Ishikawa (cell line): ENCODE data around the gene IL17REL.

ENCODE experiments used
- CEBPB ChIP-seq: IDR thresholded peaks from 2 replicates; pipeline ENCODE4 v1.6.1; 2012
- CREB1 ChIP-seq: IDR thresholded peaks from 2 replicates; pipeline ENCODE4 v1.6.1; 2012; ENCODE audit warnings: low read depth
- EGR1 ChIP-seq: IDR thresholded peaks from 2 replicates; pipeline ENCODE4 v1.6.1; 2012
- EP300 ChIP-seq: IDR thresholded peaks from 2 replicates; pipeline ENCODE4 v1.6.1; 2012; ENCODE audit warnings: borderline replicate concordance
- FOXM1 ChIP-seq: IDR thresholded peaks from 2 replicates; pipeline ENCODE4 v1.6.1; 2012; ENCODE audit warnings: low read depth, borderline replicate concordance
- MAX ChIP-seq: IDR thresholded peaks from 2 replicates; pipeline ENCODE4 v1.6.1; 2012
- NFIC ChIP-seq: IDR thresholded peaks from 2 replicates; pipeline ENCODE4 v1.6.1; 2012
- RAD21 ChIP-seq: IDR thresholded peaks from 2 replicates; pipeline ENCODE4 v1.6.1; 2012; ENCODE audit warnings: low read depth
- TAF1 ChIP-seq: IDR thresholded peaks from 2 replicates; pipeline ENCODE4 v1.6.1; 2012; ENCODE audit warnings: low read depth, mild to moderate bottlenecking
- TCF12 ChIP-seq: IDR thresholded peaks from 2 replicates; pipeline ENCODE4 v1.6.1; 2012; ENCODE audit warnings: low read depth
- TEAD4 ChIP-seq: IDR thresholded peaks from 2 replicates; pipeline ENCODE4 v1.6.1; 2012
- YY1 ChIP-seq: IDR thresholded peaks from 2 replicates; pipeline ENCODE4 v1.6.1; 2012; ENCODE audit warnings: low read depth
- ZBTB7A ChIP-seq: IDR thresholded peaks from 2 replicates; pipeline ENCODE4 v1.6.1; 2012; ENCODE audit warnings: low read depth
- TF ChIP-seq, protein P1 (sequence below): IDR thresholded peaks from 2 replicates; pipeline ENCODE4 v1.6.1; 2012
- TF ChIP-seq, protein P2 (sequence below): IDR thresholded peaks from 2 replicates; pipeline ENCODE4 v1.6.1; 2012; ENCODE audit warnings: low read depth, mild to moderate bottlenecking

The IL17REL gene

DNA sequence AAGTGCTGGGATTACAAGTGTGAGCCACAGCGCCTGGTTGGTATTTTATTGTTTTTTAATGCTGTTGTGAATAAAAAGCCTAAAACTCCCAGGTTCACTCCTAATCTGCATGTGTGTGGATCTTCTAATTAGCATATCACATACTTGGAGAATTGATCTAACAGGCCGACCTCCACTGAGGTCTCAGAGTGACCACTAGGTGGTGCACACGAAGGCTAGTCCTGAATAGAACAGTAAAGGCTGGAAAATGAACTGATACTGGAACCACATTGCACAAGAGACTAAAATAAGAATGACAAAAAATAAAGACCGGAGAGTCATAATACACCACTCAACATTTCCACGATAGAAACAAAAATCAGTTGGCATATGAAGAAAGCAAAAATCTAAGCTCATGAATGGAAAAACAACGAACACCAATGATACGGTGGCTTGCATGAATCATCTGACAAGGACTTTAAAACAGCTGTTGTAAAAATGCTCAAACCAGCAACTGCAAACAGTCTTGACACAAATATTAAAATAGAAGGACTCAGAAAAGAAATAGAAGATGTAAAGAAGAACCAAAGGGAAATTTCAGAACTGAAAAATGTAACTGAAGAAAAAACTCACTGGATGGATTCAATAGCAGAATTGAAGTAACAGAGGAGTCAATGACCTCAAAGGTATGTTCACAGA lies 32.8 kb downstream of the IL17REL start:
- TF ChIP-seq CEBPB (0 out of 2 replicates have a peak, but pooled peaks have one; percentile 33), RAD21 (peak; percentile 65), TCF12 (no peak)

- TF ChIP-seq CEBPB (no peak), CREB1 (no peak), MAX (no peak), EGR1 (no peak), YY1 (no peak)
These were observed 35.0 kb downstream of the IL17REL start for GRCh38 chr22:49977578-49977977.

DNA sequence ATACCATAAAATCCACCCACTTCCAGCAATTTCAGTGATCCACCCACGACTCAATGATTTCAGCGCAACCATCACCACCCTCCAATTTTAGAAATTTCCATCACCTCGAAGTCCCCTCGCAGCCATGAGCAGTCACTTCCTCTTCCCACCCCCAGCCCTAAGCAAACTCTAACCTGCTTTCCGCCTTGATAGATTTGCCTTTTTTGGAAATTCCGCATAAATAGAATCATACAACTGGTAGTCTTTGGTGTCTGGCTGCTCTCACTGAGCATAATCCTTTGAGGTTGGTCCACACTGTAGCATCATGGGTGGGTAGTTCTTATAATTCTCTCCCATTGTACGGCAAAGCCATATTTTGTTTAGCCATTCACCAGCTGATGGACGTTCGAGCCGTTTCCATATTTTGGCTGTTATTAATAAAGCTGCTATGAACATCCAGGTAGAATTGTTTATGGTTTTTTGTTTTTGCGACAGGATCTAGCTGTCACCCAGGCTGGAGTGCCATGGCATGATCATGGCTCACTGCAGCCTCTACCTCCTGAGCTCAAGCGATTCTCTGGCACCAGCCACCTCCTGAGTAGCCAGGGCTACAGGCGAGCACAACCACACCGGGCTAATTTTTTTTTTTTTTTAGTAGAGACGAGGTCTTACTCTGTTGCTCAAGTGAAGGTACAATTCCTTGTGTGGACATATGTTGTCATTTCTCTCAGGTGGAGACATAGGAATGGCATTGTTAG lies 36.0 kb downstream of the IL17REL start:
- peak; percentile 27 for TF ChIP-seq MAX
- TF ChIP-seq FOXM1 = no peak
- no peak for TF ChIP-seq TEAD4

DNA sequence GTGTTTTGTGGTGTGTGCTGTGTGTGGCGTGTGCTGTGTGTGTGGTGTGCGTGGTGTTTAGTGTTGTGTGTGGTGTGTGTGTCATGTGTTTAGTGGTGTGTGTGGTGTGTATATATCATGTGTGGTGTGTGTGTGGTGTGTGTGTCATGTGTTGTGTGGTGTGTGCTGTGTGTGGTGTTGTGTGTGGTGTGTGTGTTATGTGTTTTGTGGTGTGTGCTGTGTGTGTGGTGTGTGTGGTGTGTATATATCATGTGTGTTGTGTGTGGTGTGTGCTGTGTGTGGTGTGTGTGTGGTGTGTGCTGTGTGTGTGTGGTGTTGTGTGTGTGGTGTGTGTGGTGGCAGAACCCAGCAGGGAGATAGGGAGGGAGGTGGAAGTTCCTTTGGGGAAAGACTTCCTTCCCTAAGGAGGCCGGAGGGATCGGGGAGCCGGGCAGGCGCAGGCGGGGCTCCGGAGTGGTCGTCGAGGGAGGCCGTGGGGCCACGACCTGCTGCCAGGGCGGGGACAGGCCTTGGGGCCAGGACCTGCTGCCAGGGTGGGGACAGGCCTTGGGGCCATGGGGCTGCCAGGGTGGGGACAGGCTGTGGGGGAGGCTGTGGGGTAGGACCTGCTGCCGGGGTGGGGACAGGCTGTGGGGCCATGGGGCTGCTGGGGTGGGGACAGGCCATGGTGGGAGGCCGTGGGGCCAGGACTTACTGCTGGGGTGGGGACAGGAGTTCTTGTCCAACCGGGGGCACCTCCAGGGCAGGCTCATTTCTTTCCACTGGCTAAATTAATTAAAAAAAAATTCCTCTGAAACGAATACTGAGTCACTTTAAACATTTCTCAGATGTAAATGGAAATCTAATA lies 36.8 kb downstream of the IL17REL start:
- no peak; the same call in 1 of the 2 replicates for TF ChIP-seq MAX
- no peak for TF ChIP-seq TAF1
- no peak for TF ChIP-seq TEAD4
- TF ChIP-seq ZBTB7A = no peak
- TF ChIP-seq, protein P1, sequence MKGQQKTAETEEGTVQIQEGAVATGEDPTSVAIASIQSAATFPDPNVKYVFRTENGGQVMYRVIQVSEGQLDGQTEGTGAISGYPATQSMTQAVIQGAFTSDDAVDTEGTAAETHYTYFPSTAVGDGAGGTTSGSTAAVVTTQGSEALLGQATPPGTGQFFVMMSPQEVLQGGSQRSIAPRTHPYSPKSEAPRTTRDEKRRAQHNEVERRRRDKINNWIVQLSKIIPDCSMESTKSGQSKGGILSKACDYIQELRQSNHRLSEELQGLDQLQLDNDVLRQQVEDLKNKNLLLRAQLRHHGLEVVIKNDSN = no peak
- TF ChIP-seq, protein P2, sequence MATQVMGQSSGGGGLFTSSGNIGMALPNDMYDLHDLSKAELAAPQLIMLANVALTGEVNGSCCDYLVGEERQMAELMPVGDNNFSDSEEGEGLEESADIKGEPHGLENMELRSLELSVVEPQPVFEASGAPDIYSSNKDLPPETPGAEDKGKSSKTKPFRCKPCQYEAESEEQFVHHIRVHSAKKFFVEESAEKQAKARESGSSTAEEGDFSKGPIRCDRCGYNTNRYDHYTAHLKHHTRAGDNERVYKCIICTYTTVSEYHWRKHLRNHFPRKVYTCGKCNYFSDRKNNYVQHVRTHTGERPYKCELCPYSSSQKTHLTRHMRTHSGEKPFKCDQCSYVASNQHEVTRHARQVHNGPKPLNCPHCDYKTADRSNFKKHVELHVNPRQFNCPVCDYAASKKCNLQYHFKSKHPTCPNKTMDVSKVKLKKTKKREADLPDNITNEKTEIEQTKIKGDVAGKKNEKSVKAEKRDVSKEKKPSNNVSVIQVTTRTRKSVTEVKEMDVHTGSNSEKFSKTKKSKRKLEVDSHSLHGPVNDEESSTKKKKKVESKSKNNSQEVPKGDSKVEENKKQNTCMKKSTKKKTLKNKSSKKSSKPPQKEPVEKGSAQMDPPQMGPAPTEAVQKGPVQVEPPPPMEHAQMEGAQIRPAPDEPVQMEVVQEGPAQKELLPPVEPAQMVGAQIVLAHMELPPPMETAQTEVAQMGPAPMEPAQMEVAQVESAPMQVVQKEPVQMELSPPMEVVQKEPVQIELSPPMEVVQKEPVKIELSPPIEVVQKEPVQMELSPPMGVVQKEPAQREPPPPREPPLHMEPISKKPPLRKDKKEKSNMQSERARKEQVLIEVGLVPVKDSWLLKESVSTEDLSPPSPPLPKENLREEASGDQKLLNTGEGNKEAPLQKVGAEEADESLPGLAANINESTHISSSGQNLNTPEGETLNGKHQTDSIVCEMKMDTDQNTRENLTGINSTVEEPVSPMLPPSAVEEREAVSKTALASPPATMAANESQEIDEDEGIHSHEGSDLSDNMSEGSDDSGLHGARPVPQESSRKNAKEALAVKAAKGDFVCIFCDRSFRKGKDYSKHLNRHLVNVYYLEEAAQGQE = no peak
- TF ChIP-seq TCF12 = no peak
- no peak for TF ChIP-seq YY1
- no peak for TF ChIP-seq EP300
- no peak for TF ChIP-seq NFIC
- no peak for TF ChIP-seq FOXM1

DNA sequence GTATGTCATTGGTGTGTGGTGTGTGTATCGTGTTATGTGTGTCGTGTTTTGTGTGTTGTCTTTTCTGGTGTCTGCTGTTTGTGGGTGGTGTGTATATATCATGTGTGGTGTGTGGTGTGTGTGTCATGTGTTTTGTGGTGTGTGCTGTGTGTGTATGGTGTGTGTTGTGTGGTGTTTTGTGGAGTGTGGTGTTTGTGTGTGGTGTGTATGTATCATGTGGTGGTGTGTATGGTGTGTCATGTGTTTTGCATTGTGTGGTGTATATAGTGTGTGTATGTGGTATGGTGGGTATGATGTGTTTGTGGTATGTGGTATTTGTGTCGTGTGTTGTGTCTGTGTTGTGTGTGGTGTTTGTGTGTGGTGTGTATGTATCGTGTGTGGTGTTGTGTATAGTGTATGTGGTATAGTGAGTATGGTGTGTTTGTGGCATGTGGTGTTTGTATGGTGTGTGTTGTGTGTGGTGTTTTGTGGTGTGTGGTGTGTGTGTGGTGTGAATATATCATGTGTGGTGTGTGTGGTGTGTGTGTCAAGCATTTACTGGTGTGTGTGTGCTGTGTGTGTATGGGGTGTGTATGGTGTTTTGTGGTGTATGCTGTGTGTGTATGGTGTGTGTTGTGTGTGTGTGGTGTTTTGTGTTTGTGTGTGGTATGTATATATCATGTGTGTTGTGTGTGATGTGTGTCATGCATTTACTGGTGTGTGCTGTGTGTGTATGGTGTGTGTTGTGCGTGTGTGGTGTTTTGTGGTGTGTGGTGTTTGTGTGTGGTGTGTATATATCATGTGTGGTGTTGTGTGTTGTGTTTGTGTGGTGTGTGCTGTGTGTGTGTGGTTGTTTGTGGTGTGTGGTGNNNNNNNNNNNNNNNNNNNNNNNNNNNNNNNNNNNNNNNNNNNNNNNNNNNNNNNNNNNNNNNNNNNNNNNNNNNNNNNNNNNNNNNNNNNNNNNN lies 39.3 kb downstream of the IL17REL start:
- TF ChIP-seq, protein P1 = no peak
- TF ChIP-seq TCF12 (no peak), TEAD4 (no peak), RAD21 (no peak), NFIC (no peak), CREB1 (no peak), YY1 (no peak), ZBTB7A (no peak)

DNA sequence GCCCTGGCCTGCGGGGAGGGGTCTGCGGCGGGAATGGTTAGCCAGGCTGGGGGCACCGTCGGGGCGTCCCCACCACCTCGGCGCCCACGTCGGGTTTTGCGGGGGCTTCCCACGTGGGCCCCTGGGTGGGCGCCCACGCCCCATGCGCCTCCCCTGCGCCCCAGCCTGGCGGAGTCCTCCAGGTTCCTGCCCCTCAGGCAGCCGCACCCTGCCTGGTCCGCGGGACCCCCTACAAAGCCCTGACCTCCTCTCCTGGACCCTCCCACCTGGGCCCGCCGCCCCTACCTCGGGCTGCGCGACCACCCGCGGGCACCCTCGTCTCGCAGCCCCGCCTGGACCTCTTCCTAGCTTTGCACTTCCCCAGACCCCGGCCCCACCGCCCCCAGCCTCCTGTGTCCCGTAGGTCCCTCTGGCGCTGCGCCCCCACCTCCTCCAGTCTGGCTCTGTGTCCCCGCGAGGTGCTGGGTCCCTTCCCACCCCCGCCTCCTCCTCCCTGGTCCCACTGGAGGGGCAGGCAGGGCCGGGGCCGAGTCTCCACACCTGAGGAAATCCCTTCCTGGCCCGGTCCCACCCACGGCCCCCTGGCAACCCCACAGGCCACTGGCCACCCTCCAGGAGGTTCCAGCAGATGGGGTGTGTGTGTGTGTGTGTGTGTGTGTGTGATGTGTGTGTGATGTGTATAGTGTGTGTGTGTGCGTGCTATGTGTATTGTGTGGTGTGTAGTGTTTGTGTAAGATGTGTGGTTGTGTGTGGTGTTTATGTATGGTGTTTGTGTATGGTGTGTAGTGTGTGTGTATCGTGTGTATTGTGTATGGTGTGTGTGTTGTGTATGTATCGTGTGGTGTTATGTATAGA lies 40.2 kb downstream of the IL17REL start:
- TF ChIP-seq TAF1 = no peak
